Frontal cortex (tissue), 4 donors: Measurements from ENCODE around the gene LRRTM4. TPM values are rescaled to one million over a fixed set of nuclear protein-coding genes. Genes with fewer than 3 reads are reported as not detected.

Experiments used
- DNase-seq, 2 donors: peaks; one replicate each; pipeline ENCODE4 v3.0.0; 2012; ENCODE audit warnings: low spot score in 2 of 2
- FAIRE-seq: peaks from 2 replicates; lab custom pipeline; 2012; peaks lifted over from hg19 to GRCh38; lab: Jason Lieb, UNC
- total RNA-seq: library from RNA; depleted of rRNA; stranded (reverse); fragments of >200 nt; gene quantifications from one replicate; pipeline ENCODE4 v1.2.3, GENCODE V29; 2014
- donor health status: control.
- donor health status: control.
- donor health status: control.

The LRRTM4 gene
- total RNA-seq, 1 donor from 2014 or later: 46.1 TPM

- FAIRE-seq (no peak), DNase-seq (no peak)
Observed at GRCh38 chr2:77016443-77017354, 505.5 kb downstream of the LRRTM4 start.

- FAIRE-seq: no peak
- DNase-seq: no peak
Observed at GRCh38 chr2:77013953-77014352, 508.2 kb downstream of the LRRTM4 start.

GRCh38 chr2:77013457-77013856, 508.7 kb downstream of the LRRTM4 start:
- FAIRE-seq (no peak), DNase-seq (no peak)

GRCh38 chr2:77009307-77009706, 512.9 kb downstream of the LRRTM4 start:
- DNase-seq (no peak), FAIRE-seq (no peak)

- DNase-seq: no peak
- FAIRE-seq: no peak
Observed at GRCh38 chr2:77008853-77009252, 513.3 kb downstream of the LRRTM4 start.

GRCh38 chr2:77007686-77008085, 514.5 kb downstream of the LRRTM4 start:
- no peak for DNase-seq
- no peak for FAIRE-seq

GRCh38 chr2:77005522-77005921, 516.7 kb downstream of the LRRTM4 start:
- FAIRE-seq: no peak
- no peak for DNase-seq

GRCh38 chr2:77001895-77002294, 520.3 kb downstream of the LRRTM4 start:
- FAIRE-seq (no peak), DNase-seq (no peak)

- FAIRE-seq (no peak), DNase-seq (no peak)
Observed at GRCh38 chr2:76998704-76999103, 523.5 kb downstream of the LRRTM4 start.

- FAIRE-seq (no peak), DNase-seq (no peak)
Observed at GRCh38 chr2:76998152-76998551, 524.0 kb downstream of the LRRTM4 start.

GRCh38 chr2:76997296-76997695, 524.9 kb downstream of the LRRTM4 start:
- FAIRE-seq (no peak), DNase-seq (no peak)

GRCh38 chr2:76985387-76986136, 536.6 kb downstream of the LRRTM4 start:
- no peak for FAIRE-seq
- no peak for DNase-seq

- FAIRE-seq: no peak
- DNase-seq: no peak
Observed at GRCh38 chr2:76984359-76984758, 537.8 kb downstream of the LRRTM4 start.

- FAIRE-seq: no peak
- no peak for DNase-seq
Observed at GRCh38 chr2:76980067-76980787, 541.9 kb downstream of the LRRTM4 start.

GRCh38 chr2:76977846-76978727, 544.1 kb downstream of the LRRTM4 start:
- FAIRE-seq (no peak), DNase-seq (no peak)

GRCh38 chr2:76975752-76976151, 546.4 kb downstream of the LRRTM4 start:
- FAIRE-seq: no peak

GRCh38 chr2:76973610-76974009, 548.6 kb downstream of the LRRTM4 start:
- DNase-seq (no peak), FAIRE-seq (no peak)

More at GRCh38 chr2:76975752-76976151, 546.4 kb downstream of the LRRTM4 start:
- DNase-seq: no peak

- no peak for DNase-seq
- FAIRE-seq: no peak
Observed at GRCh38 chr2:76965772-76966171, 556.4 kb downstream of the LRRTM4 start.

GRCh38 chr2:76958749-76959148, 563.4 kb downstream of the LRRTM4 start:
- no peak for FAIRE-seq
- no peak for DNase-seq
